ENCODE data around the gene RPTOR.

Gene RPTOR

GRCh38 chr17:80671039-80671824 lies 126.6 kb downstream of the RPTOR start:
- no peak for DNase-seq

- DNase-seq: no peak
Measured at GRCh38 chr17:80671825-80672110, 127.1 kb downstream of the RPTOR start.

- DNase-seq: peak; percentile 44
Measured at GRCh38 chr17:80673152-80673920, 128.7 kb downstream of the RPTOR start.

GRCh38 chr17:80675438-80676095 lies 130.9 kb downstream of the RPTOR start:
- no peak for DNase-seq

GRCh38 chr17:80676096-80676466 lies 131.4 kb downstream of the RPTOR start:
- no peak for DNase-seq

GRCh38 chr17:80676564-80676963 lies 131.9 kb downstream of the RPTOR start:
- no peak for DNase-seq

GRCh38 chr17:80677214-80677756 lies 132.6 kb downstream of the RPTOR start:
- no peak for DNase-seq

GRCh38 chr17:80679816-80680215 lies 135.2 kb downstream of the RPTOR start:
- DNase-seq: no peak

- DNase-seq: no peak
Measured at GRCh38 chr17:80681215-80681614, 136.6 kb downstream of the RPTOR start.

- DNase-seq: no peak
Measured at GRCh38 chr17:80682372-80682771, 137.7 kb downstream of the RPTOR start.

GRCh38 chr17:80683625-80684104 lies 139.0 kb downstream of the RPTOR start:
- no peak for DNase-seq

- no peak for DNase-seq
Measured at GRCh38 chr17:80687839-80688238, 143.2 kb downstream of the RPTOR start.

GRCh38 chr17:80689129-80689619 lies 144.5 kb downstream of the RPTOR start:
- no peak for DNase-seq

GRCh38 chr17:80691784-80692183 lies 147.1 kb downstream of the RPTOR start:
- no peak for DNase-seq

GRCh38 chr17:80692931-80693467 lies 148.4 kb downstream of the RPTOR start:
- no peak for DNase-seq

GRCh38 chr17:80693511-80693910 lies 148.9 kb downstream of the RPTOR start:
- DNase-seq: no peak

- DNase-seq: peak; percentile 68
Measured at GRCh38 chr17:80694085-80694991, 149.7 kb downstream of the RPTOR start.

- peak; percentile 32 for DNase-seq
Measured at GRCh38 chr17:80694992-80695912, 150.6 kb downstream of the RPTOR start.

- DNase-seq: peak; percentile 39
Measured at GRCh38 chr17:80695979-80696378, 151.3 kb downstream of the RPTOR start.

GRCh38 chr17:80696456-80696855 lies 151.8 kb downstream of the RPTOR start:
- no peak for DNase-seq

- DNase-seq: no peak
Measured at GRCh38 chr17:80696964-80697363, 152.3 kb downstream of the RPTOR start.
